ENCODE results near the gene RO60. TPM values are rescaled to one million over a fixed set of nuclear protein-coding genes. Genes with fewer than 3 reads are reported as not detected.

The RO60 gene
- polyA plus RNA-seq, 5 donors: 30.3 to 51.8 (median 47.9) TPM

GRCh38 chr1:193058529-193059281 is 707 bp upstream of the RO60 start:
- DNase-seq: peak; percentile 51 to 52

- DNase-seq: no peak
Measured at GRCh38 chr1:193060115-193060403, 647 bp downstream of the RO60 start.

GRCh38 chr1:193060406-193060805 is 994 bp downstream of the RO60 start:
- peak; percentile 10 to 21 for DNase-seq

GRCh38 chr1:193060938-193061337 is 1.5 kb downstream of the RO60 start:
- DNase-seq: no peak

GRCh38 chr1:193062698-193063463 is 3.5 kb downstream of the RO60 start:
- DNase-seq: no peak

GRCh38 chr1:193065954-193066353 is 6.5 kb downstream of the RO60 start:
- no peak for DNase-seq

GRCh38 chr1:193066606-193067005 is 7.2 kb downstream of the RO60 start:
- DNase-seq: no peak

GRCh38 chr1:193068013-193068412 is 8.6 kb downstream of the RO60 start:
- DNase-seq: no peak

GRCh38 chr1:193069748-193070385 is 10.5 kb downstream of the RO60 start:
- no peak for DNase-seq

- DNase-seq: no peak
Measured at GRCh38 chr1:193070386-193070753, 11.0 kb downstream of the RO60 start.

GRCh38 chr1:193070942-193071341 is 11.5 kb downstream of the RO60 start:
- DNase-seq: no peak

- DNase-seq: no peak
Measured at GRCh38 chr1:193077991-193078390, 18.6 kb downstream of the RO60 start.

- DNase-seq: no peak
Measured at GRCh38 chr1:193079187-193079586, 19.8 kb downstream of the RO60 start.

GRCh38 chr1:193083365-193084088 is 24.1 kb downstream of the RO60 start:
- no peak for DNase-seq

GRCh38 chr1:193085263-193085662 is 25.9 kb downstream of the RO60 start:
- DNase-seq: no peak

- no peak for DNase-seq
Measured at GRCh38 chr1:193086342-193086741, 26.9 kb downstream of the RO60 start.

- DNase-seq: no peak
Measured at GRCh38 chr1:193087893-193088292, 28.5 kb downstream of the RO60 start.

GRCh38 chr1:193090865-193091264 is 31.5 kb downstream of the RO60 start:
- no peak for DNase-seq

- DNase-seq: no peak
Measured at GRCh38 chr1:193094112-193094511, 34.7 kb downstream of the RO60 start.

GRCh38 chr1:193102662-193103061 is 43.2 kb downstream of the RO60 start:
- DNase-seq: no peak

- DNase-seq: no peak
Measured at GRCh38 chr1:193103759-193104501, 44.5 kb downstream of the RO60 start.

- DNase-seq: peak; percentile 16 to 32
Measured at GRCh38 chr1:193104502-193104906, 45.1 kb downstream of the RO60 start.

All from right lung (tissue), 5 donors.